ENCODE results near the gene ITGA2B. TPM values are rescaled to one million over a fixed set of nuclear protein-coding genes. Genes with fewer than 3 reads are reported as not detected.

ITGA2B gene
- polyA plus RNA-seq, 1 donor (not counting 4 experiments of a cell fraction or from before 2014, with no cell fraction given) = not detected

- no peaks in the 10 kb centered on the region for H3K27me3 ChIP-seq (ENCODE audit: control insufficient read depth, extremely low read depth, insufficient read depth, low read length)
- H3K4me2 ChIP-seq (ENCODE audit: control insufficient read depth, extremely low read depth, insufficient read depth, low read depth, low read length) = no peak overlapping the region
- FAIRE-seq (no peak), DNase-seq (ENCODE audit: low read depth, low spot score) (no peak)
- no peak overlapping the region for H2AFZ ChIP-seq (ENCODE audit: control insufficient read depth, low read length)
- no peak for TF ChIP-seq CTCF (optimal IDR thresholded peaks at IDR 0.05 in 1 of 3, IDR thresholded peaks at IDR 0.05 in 1 of 3, conservative IDR thresholded peaks at IDR 0.05 in 1 of 3; ENCODE audit: extremely low read depth in 1 of 3, insufficient read depth in 2 of 3, low read length in 3 of 3)
- no peak for TF ChIP-seq EZH2 (IDR thresholded peaks at IDR 0.05; ENCODE audit: low read length)
- no peaks in the 10 kb centered on the region for H3K4me1 ChIP-seq (ENCODE audit: control insufficient read depth, extremely low read depth, insufficient read depth, low read length)
- no peak overlapping the region for H3K27ac ChIP-seq (ENCODE audit: control insufficient read depth, insufficient read depth, low read length)
- H4K20me1 ChIP-seq (ENCODE audit: control insufficient read depth, extremely low read depth, insufficient read depth, low read length) = no peaks in the 10 kb centered on the region
- H3K9me1 ChIP-seq (ENCODE audit: control insufficient read depth, extremely low read depth, insufficient read depth, low read length) = no peaks in the 10 kb centered on the region
- peaks cover 0 to 3% of the 10 kb centered on the region in 2 experiments for H3K36me3 ChIP-seq (ENCODE audit: control insufficient read depth in 2 of 2, extremely low read depth in 1 of 2, insufficient read depth in 2 of 2, low read length in 2 of 2)
- no peak overlapping the region for H3K4me3 ChIP-seq (ENCODE audit: control insufficient read depth in 2 of 3, extremely low read depth in 1 of 3, insufficient read depth in 2 of 3, low read depth in 1 of 3, low read length in 3 of 3)
- no peaks in the 10 kb centered on the region for H3K79me2 ChIP-seq (ENCODE audit: control insufficient read depth, insufficient read depth, low read length)
- no peaks in the 10 kb centered on the region for H3K9me3 ChIP-seq (ENCODE audit: control insufficient read depth, low read depth, low read length)
- dilution Hi-C loops (cut with MboI; ENCODE audit: extremely low pct_ligation_motif_present, low sequenced_read_pairs) = no loop called here
- no peak overlapping the region for H3K9ac ChIP-seq (ENCODE audit: control insufficient read depth, extremely low read depth, insufficient read depth, low read length)
Observed at GRCh38 chr17:44408786-44409185, 19.3 kb upstream of the ITGA2B start.

GRCh38 chr17:44402564-44403172 is 13.2 kb upstream of the ITGA2B start:
- peaks cover 18 to 31% of the 10 kb centered on the region in 2 experiments for H3K36me3 ChIP-seq (ENCODE audit: control insufficient read depth in 2 of 2, extremely low read depth in 1 of 2, insufficient read depth in 2 of 2, low read length in 2 of 2)
- no peak for FAIRE-seq

More at GRCh38 chr17:44402564-44403172, 13.2 kb upstream of the ITGA2B start:
- dilution Hi-C loops (cut with MboI; ENCODE audit: extremely low pct_ligation_motif_present, low sequenced_read_pairs) = no loop called here
- no peak overlapping the region for H3K4me3 ChIP-seq (ENCODE audit: control insufficient read depth in 2 of 3, extremely low read depth in 1 of 3, insufficient read depth in 2 of 3, low read depth in 1 of 3, low read length in 3 of 3)
- H3K9me1 ChIP-seq (ENCODE audit: control insufficient read depth, extremely low read depth, insufficient read depth, low read length) = no peaks in the 10 kb centered on the region
- no peak overlapping the region for H3K27ac ChIP-seq (ENCODE audit: control insufficient read depth, insufficient read depth, low read length)
- H3K27me3 ChIP-seq (ENCODE audit: control insufficient read depth, extremely low read depth, insufficient read depth, low read length) = no peaks in the 10 kb centered on the region
- no peaks in the 10 kb centered on the region for H3K9me3 ChIP-seq (ENCODE audit: control insufficient read depth, low read depth, low read length)
- H3K4me2 ChIP-seq (ENCODE audit: control insufficient read depth, extremely low read depth, insufficient read depth, low read depth, low read length) = no peak overlapping the region
- no peak for DNase-seq (ENCODE audit: low read depth, low spot score)
- no peak for TF ChIP-seq EZH2 (IDR thresholded peaks at IDR 0.05; ENCODE audit: low read length)
- no peak for TF ChIP-seq CTCF (optimal IDR thresholded peaks at IDR 0.05 in 1 of 3, IDR thresholded peaks at IDR 0.05 in 1 of 3, conservative IDR thresholded peaks at IDR 0.05 in 1 of 3; ENCODE audit: extremely low read depth in 1 of 3, insufficient read depth in 2 of 3, low read length in 3 of 3)
- no peaks in the 10 kb centered on the region for H4K20me1 ChIP-seq (ENCODE audit: control insufficient read depth, extremely low read depth, insufficient read depth, low read length)
- H3K9ac ChIP-seq (ENCODE audit: control insufficient read depth, extremely low read depth, insufficient read depth, low read length) = no peak overlapping the region
- H3K79me2 ChIP-seq (ENCODE audit: control insufficient read depth, insufficient read depth, low read length) = no peaks in the 10 kb centered on the region
- no peak overlapping the region for H2AFZ ChIP-seq (ENCODE audit: control insufficient read depth, low read length)
- no peaks in the 10 kb centered on the region for H3K4me1 ChIP-seq (ENCODE audit: control insufficient read depth, extremely low read depth, insufficient read depth, low read length)
